H1 (cell line): ENCODE results near the gene KRT7. TPM values are rescaled to one million over a fixed set of nuclear protein-coding genes. Genes with fewer than 3 reads are reported as not detected.

Experiments used
- CHD1 ChIP-seq: IDR thresholded peaks from 2 replicates; pipeline ENCODE4 v1.6.1; 2012; ENCODE audit warnings: low read depth, low read length, improper control_type of control experiment
- CHD7 ChIP-seq: fragments of 300-600 bp; sonication (generic); IDR thresholded peaks from 2 replicates; pipeline ENCODE4 v1.7.1; 2012; ENCODE audit warnings: low read length, moderate library complexity, mild to moderate bottlenecking, inconsistent platforms; ENCODE audit not compliant: insufficient replicate concordance
- CREB1 ChIP-seq: IDR thresholded peaks from 2 replicates; pipeline ENCODE4 v1.6.1; 2012; ENCODE audit warnings: inconsistent platforms
- GABPA ChIP-seq: IDR thresholded peaks from 2 replicates; pipeline ENCODE4 v1.6.1; 2011; ENCODE audit warnings: mild to moderate bottlenecking, low read length, moderate library complexity, borderline replicate concordance; ENCODE audit not compliant: insufficient read depth
- KDM1A ChIP-seq: fragments of 200-600, 300-600 bp; sonication (generic); IDR thresholded peaks from 2 replicates; pipeline ENCODE4 v1.7.1; 2016; ENCODE audit warnings: mild to moderate bottlenecking, low read length, borderline replicate concordance
- MAX ChIP-seq: IDR thresholded peaks from 2 replicates; pipeline ENCODE4 v1.6.1; 2012; ENCODE audit warnings: inconsistent platforms
- SP2 ChIP-seq: IDR thresholded peaks from 2 replicates; pipeline ENCODE4 v1.6.1; 2012; ENCODE audit warnings: mild to moderate bottlenecking, low read length, inconsistent platforms
- YY1 ChIP-seq: IDR thresholded peaks from 2 replicates; pipeline ENCODE4 v1.6.1; 2011; ENCODE audit warnings: low read depth, mild to moderate bottlenecking, low read length
- ZNF274 ChIP-seq: IDR thresholded peaks from 2 replicates; pipeline ENCODE4 v1.7.0; 2012; ENCODE audit warnings: low read length, borderline replicate concordance; ENCODE audit errors: extremely low read depth
- polyA plus RNA-seq, 7 experiments: library from polyadenylated mRNA; depleted of rRNA in 3 of 7; stranded (reverse) in 5 of 7; unstranded in 2 of 7; fragments of >200 nt in 5 of 7; fragments of 200-250 nt in 2 of 7; gene quantifications; 1 replicate in 5 of 7; 2 replicates in 1 of 7; 4 replicates in 1 of 7; pipeline versions ENCODE4 v1.2.1 to v1.2.3, GENCODE V29; 2011 to 2013; ENCODE audit warnings: missing spikeins in 2 of 7, mixed read lengths in 2 of 7
- total RNA-seq: library from RNA; stranded (reverse); fragmentation: NEBNext Ultra II Directional; extraction: Animal tissue kit (Norgen Biotek cat#: 25700); gene quantifications from 2 replicates; pipeline ENCODE4 v1.2.1, GENCODE V29; 2021

KRT7 gene
- total and polyA plus RNA-seq, 2 of the 8 experiments (the other 6 are each of a cell fraction or from before 2014, with no cell fraction given): 13.2 to 19.0 TPM

GRCh38 chr12:52254180-52254964, 21.3 kb downstream of the KRT7 start (continued):
- no peak for TF ChIP-seq KDM1A
- TF ChIP-seq YY1: no peak
- no peak for TF ChIP-seq CHD7
- TF ChIP-seq SP2: no peak
- no peak for TF ChIP-seq CREB1
- TF ChIP-seq CHD1: no peak
- TF ChIP-seq GABPA: no peak
- no peak for TF ChIP-seq MAX
- no peak for TF ChIP-seq ZNF274
